ENCODE measurements around the gene WNT4.

The WNT4 gene

GRCh38 chr1:22128392-22128791 lies 14.5 kb downstream of the WNT4 start:
- DNase-seq = no peak

- DNase-seq = no peak
Observed at GRCh38 chr1:22127731-22128130, 15.2 kb downstream of the WNT4 start.

GRCh38 chr1:22127248-22127647 lies 15.6 kb downstream of the WNT4 start:
- DNase-seq = no peak

- DNase-seq = no peak
Observed at GRCh38 chr1:22126531-22126930, 16.4 kb downstream of the WNT4 start.

GRCh38 chr1:22124592-22125229 lies 18.2 kb downstream of the WNT4 start:
- no peak for DNase-seq

- DNase-seq = no peak
Observed at GRCh38 chr1:22123901-22124404, 18.9 kb downstream of the WNT4 start.

GRCh38 chr1:22123071-22123390 lies 19.9 kb downstream of the WNT4 start:
- peak; percentile 47 for DNase-seq

- no peak for DNase-seq
Observed at GRCh38 chr1:22122273-22123070, 20.4 kb downstream of the WNT4 start.

- DNase-seq = no peak
Observed at GRCh38 chr1:22121421-22121911, 21.4 kb downstream of the WNT4 start.

GRCh38 chr1:22120469-22120790 lies 22.5 kb downstream of the WNT4 start:
- no peak for DNase-seq

- no peak for DNase-seq
Observed at GRCh38 chr1:22119626-22120468, 23.1 kb downstream of the WNT4 start.

- no peak for DNase-seq
Observed at GRCh38 chr1:22118291-22118992, 24.5 kb downstream of the WNT4 start.

GRCh38 chr1:22117851-22118250 lies 25.0 kb downstream of the WNT4 start:
- no peak for DNase-seq

GRCh38 chr1:22117238-22117637 lies 25.7 kb downstream of the WNT4 start:
- DNase-seq = no peak

- no peak for DNase-seq
Observed at GRCh38 chr1:22115286-22115685, 27.6 kb downstream of the WNT4 start.

GRCh38 chr1:22114083-22115012 lies 28.5 kb downstream of the WNT4 start:
- DNase-seq = peak; percentile 81

- DNase-seq = peak; percentile 9
Observed at GRCh38 chr1:22112554-22112953, 30.3 kb downstream of the WNT4 start.

- DNase-seq = peak; percentile 20
Observed at GRCh38 chr1:22111620-22112019, 31.3 kb downstream of the WNT4 start.

- DNase-seq = no peak
Observed at GRCh38 chr1:22111115-22111514, 31.8 kb downstream of the WNT4 start.

- no peak for DNase-seq
Observed at GRCh38 chr1:22110016-22110415, 32.9 kb downstream of the WNT4 start.

- DNase-seq = no peak
Observed at GRCh38 chr1:22108339-22109105, 34.4 kb downstream of the WNT4 start.
